GM19238 (cell line): ENCODE results near the gene AKNA.

ENCODE experiments used
- DNase-seq: peaks from one replicate; pipeline ENCODE4 v3.0.0; 2011; ENCODE audit warnings: low spot score; ENCODE audit not compliant: insufficient read length

AKNA gene

GRCh38 chr9:114376586-114377445, 11.0 kb downstream of the AKNA start:
- no peak for DNase-seq

GRCh38 chr9:114375386-114376175, 12.2 kb downstream of the AKNA start:
- no peak for DNase-seq

GRCh38 chr9:114374936-114375335, 12.8 kb downstream of the AKNA start:
- no peak for DNase-seq

GRCh38 chr9:114373960-114374730, 13.6 kb downstream of the AKNA start:
- no peak for DNase-seq

- DNase-seq: peak; percentile 82
Observed at GRCh38 chr9:114372921-114373448, 14.8 kb downstream of the AKNA start.

GRCh38 chr9:114371973-114372917, 15.5 kb downstream of the AKNA start:
- peak; percentile 43 for DNase-seq

- no peak for DNase-seq
Observed at GRCh38 chr9:114371343-114371944, 16.3 kb downstream of the AKNA start.

- DNase-seq: no peak
Observed at GRCh38 chr9:114370968-114371320, 16.8 kb downstream of the AKNA start.

GRCh38 chr9:114370251-114370967, 17.4 kb downstream of the AKNA start:
- DNase-seq: no peak

- no peak for DNase-seq
Observed at GRCh38 chr9:114369216-114370130, 18.3 kb downstream of the AKNA start.

- DNase-seq: no peak
Observed at GRCh38 chr9:114367772-114368569, 19.8 kb downstream of the AKNA start.

GRCh38 chr9:114367366-114367765, 20.4 kb downstream of the AKNA start:
- DNase-seq: no peak

GRCh38 chr9:114366334-114367128, 21.3 kb downstream of the AKNA start:
- no peak for DNase-seq

GRCh38 chr9:114365194-114365593, 22.6 kb downstream of the AKNA start:
- no peak for DNase-seq

- DNase-seq: no peak
Observed at GRCh38 chr9:114364134-114365041, 23.4 kb downstream of the AKNA start.

GRCh38 chr9:114363424-114363823, 24.4 kb downstream of the AKNA start:
- no peak for DNase-seq
